NCI-H187 (cell line): ENCODE results near the gene KCNH1.

Source experiments
- DNase-seq, 2 experiments: peaks; one replicate each; lab custom pipeline; 2025; lab: John Stamatoyannopoulos, UW

The KCNH1 gene

GRCh38 chr1:210917560-210918169 is 216.3 kb downstream of the KCNH1 start:
- DNase-seq = no peak

- no peak for DNase-seq
These were observed 217.4 kb downstream of the KCNH1 start for GRCh38 chr1:210916548-210916947.

GRCh38 chr1:210915890-210916507 is 217.9 kb downstream of the KCNH1 start:
- no peak for DNase-seq

- DNase-seq = no peak
These were observed 221.2 kb downstream of the KCNH1 start for GRCh38 chr1:210912752-210913151.

GRCh38 chr1:210910020-210910575 is 223.8 kb downstream of the KCNH1 start:
- DNase-seq = no peak

DNA sequence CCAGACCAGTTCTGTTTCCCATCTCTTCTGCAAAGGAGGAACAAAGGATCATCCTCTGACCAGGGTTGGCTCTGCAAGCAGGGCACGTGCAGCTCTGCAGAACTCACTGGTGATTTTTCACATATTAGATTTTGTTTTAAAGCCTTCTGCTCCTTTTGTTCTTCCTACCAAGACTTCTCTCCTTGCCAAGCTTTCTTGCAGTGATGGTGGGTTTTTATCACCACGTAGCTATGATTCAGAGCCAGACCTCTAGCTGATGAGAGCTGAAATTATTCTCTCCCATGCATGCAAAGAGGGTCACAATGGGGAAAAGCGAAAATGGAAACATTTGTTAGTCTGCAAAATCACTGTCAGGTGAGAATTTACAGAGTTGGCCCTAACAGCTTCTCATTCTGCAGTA is 225.2 kb downstream of the KCNH1 start:
- DNase-seq = no peak

DNA sequence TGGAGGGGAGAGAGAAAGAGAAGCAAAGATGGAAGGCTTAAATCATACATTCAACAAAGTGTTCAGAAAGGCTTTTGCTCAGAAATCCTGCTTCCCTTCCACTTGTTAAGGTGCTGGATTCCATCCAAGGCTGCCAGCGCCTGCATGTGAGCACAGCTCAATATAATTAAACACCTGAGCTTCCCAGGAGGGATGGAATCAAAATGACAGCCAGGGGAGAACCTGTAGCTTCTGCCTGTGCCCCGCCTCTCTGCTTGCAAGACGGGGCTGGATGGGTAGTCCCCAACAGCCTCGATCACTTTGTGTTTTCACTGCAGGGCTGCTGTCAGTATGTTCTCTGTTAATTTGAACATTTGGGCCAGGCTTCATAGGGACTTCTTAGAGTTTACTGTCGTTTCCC is 225.7 kb downstream of the KCNH1 start:
- DNase-seq = no peak

- DNase-seq = no peak
These were observed 226.6 kb downstream of the KCNH1 start for GRCh38 chr1:210907251-210907805.

DNA sequence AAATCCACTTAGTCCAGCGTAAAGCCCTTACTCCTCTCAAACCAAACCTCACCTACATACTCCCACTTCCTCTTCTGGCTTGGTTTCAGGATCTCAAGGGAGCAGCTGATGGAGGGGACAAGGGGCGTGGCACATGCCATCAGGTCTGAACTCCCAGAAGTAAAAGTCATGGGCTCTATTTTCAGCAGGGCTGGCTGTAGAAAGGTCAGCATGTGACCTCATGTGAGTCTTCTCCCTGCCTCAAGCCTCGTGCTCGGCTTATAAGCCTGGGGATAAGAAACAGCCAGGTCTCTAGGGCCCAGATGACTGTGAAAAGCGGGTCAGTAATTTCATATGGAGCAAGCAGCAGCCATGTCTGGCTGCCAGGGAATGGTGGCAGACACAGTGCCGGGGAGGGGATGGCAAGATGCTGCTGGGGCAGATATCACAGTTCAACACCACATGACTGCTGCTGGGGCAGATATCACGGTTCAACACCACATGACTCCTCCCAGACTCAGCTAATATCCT is 227.9 kb downstream of the KCNH1 start:
- DNase-seq = no peak

- no peak for DNase-seq
These were observed 228.5 kb downstream of the KCNH1 start for GRCh38 chr1:210905365-210905904.

DNA sequence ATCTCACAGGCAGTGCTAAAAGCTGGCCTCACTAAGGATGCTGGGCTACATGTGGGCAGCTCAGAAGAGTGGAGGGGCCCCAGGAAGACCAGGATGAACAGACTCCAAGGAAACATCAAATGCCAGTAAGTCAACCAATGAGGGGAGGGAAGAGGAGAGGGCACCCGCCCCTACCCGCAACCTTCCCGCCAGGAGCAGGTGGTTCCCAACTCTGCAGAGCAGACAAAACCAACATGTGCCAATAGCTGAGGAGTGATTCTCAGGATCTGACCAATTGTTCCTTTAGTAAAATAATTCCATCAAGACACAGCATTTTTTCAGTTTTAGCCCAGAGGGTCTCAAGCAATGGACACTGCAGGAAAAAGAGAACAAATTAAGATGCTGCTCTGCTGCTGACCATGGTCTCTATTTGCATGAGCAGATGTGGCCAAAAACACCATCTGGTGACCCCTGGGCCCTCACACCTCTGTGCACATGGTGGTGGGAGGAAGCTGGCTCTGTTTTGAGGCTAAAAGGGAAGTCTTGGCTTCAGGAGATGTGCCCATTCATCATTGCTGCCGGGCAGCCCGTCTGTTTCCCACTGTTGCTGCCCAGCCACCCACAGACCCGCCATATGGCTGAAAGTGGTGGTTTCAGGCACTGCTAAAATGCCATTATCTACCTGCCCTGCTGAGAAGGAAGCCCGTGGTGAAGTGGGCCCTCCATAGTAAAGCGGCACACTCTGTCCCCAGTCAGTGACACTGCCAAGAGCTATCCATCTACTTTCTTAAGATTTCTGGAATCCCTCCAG is 231.8 kb downstream of the KCNH1 start:
- DNase-seq = no peak

- no peak for DNase-seq
These were observed 233.1 kb downstream of the KCNH1 start for GRCh38 chr1:210900820-210901219.

DNA sequence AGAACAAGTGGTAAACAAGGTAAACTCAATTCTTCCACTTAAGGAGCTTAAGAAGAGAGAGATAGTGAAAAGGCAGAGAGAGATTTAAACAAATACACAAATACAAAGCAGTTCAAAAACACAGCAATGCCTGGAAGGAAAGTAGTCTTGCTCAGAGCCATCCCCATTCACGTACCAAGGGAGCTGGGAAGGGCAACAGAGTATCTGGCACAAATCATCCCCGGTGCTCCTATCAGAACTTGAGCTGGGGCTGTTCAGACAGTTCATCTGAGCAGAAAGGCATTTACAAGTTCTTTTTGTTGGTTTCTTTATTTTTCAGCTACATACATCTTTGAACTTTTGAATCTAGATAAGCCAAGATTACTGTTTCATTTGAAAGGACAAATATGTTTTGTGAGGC is 233.9 kb downstream of the KCNH1 start:
- no peak for DNase-seq

DNA sequence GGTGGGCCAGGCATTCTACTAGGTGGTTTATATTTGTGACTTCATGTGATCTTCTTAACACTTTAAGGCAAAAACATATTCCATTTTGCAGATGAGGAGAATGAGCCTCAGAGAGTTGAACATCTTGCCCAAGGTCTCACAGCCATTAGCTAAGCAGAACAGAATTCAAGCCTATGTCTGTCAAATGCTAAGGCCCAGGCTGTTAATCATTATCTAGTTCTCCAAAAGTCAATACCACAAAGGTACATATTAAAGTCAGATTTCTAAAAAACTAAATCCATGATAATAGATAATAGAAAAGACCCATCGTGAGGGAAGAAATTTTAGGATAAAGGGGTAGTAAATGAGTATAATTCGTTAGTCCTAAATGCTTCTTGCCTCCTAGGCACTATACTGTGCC is 234.3 kb downstream of the KCNH1 start:
- no peak for DNase-seq

GRCh38 chr1:210898473-210898872 is 235.5 kb downstream of the KCNH1 start:
- DNase-seq = no peak

DNA sequence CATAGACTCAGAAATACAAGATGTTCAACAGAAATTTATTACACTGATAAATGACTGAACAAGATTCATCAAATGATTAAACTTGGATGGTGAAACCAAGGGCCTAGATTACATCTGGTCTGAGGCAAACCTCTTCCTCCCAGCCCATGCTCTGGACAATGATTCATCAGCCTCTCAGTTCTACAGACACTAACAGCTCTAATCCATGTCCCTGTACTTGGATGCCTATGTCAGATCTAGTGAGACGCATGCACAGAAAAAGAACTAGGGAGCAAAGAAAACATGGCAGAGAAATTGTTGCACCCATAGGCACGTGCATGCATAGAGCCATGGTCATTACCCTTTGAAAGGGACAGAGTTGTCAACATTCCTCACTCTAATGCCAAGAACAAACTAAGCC is 250.1 kb downstream of the KCNH1 start:
- no peak for DNase-seq

DNA sequence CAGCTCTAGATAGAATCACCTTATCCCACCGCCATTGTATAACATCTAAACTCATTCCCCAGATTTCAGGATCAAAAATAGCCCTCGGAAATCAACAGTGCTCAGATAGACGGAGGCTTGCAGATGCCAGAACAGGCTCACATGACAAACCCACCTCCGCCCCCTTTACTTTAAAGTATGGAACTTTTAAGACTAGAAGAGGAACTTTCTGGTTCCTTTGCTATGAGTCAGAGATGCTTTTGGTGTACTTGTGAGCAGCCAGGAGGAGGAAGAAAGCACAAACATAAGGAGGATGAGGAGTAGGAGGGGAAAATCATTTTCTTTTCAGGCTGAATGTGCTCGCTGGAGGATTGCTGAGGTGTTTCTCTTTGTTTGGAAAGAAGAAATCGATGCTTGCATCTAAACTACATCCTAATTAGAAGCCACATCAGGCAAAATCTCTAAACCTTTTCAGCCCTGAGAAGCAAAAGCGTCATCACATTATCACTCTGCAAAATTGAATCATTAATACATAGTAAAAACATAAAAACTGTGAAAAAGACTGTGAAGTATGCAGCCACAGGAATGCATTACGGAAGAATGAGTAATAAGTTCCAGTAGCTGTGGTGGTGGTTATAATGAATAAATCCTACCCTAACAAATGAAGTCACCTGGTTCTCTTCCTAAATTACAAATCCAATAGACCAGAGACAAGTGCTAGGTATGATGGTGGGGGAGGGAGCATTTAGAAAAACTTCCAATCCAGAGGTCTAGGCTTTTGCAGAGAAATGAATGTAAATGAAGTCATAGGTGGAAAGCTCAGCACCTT is 251.3 kb downstream of the KCNH1 start:
- DNase-seq = no peak

DNA sequence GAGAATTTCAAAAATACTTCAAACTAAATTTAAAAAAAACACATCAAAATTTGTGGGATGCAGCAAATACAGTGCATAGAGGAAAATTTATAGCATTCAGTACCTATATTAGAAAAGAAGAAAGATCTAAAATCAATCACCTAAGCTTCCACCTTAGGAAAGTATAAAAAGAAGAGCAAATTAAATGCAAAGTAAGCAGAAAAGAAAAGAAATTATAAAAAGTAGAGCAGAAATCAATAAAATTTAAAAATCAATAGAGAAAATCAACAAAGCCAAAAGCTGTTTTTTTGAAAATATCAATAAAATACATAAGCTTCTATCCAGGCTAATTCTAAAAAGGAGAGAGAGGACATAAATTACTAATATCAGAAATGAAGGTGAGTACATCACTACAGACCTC is 255.4 kb downstream of the KCNH1 start:
- no peak for DNase-seq

DNA sequence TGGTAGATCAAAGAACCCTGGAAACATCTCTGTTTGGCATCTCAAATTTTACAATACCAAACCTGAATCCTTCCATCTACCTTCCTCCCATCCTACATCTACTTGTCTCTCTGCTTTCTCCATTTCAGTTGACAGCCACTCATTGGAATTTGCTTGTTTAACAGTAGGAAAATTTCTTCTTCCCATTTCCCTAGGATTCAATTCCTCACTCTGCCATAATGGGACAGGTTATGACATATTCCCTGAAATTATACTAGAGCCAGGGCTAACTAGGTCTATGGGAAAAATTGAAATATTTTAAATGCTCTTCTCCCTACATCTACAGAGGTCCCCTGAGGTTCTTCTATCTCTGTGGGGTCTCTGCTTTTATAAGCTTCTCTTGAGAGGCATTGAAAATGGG is 257.7 kb downstream of the KCNH1 start:
- no peak for DNase-seq

- DNase-seq = no peak
These were observed 267.4 kb downstream of the KCNH1 start for GRCh38 chr1:210866532-210866931.

GRCh38 chr1:210857705-210858104 is 276.2 kb downstream of the KCNH1 start:
- no peak for DNase-seq
